GM23248 (cell line): ENCODE results near the gene SARDH. TPM values are rescaled to one million over a fixed set of nuclear protein-coding genes. Genes with fewer than 3 reads are reported as not detected.

ENCODE experiments used
- DNase-seq: peaks from one replicate; pipeline ENCODE4 v3.0.0-alpha.2; 2015
- H2AFZ ChIP-seq: fragments of 200-600 bp; sonication (generic); 2 replicates; pipeline ENCODE4 v1.6.1; 2016; ENCODE audit warnings: antibody characterized with exemption
- H3F3A ChIP-seq: fragments of 200-600 bp; sonication (generic); 2 replicates; pipeline ENCODE4 v1.6.1; 2016; ENCODE audit warnings: mild to moderate bottlenecking, antibody characterized with exemption, mixed run types; ENCODE audit not compliant: insufficient read depth
- H3K27ac ChIP-seq: fragments of 200-600 bp; sonication (generic); 2 replicates; pipeline ENCODE4 v1.5.1; 2016; ENCODE audit warnings: mild to moderate bottlenecking
- H3K27me3 ChIP-seq: fragments of 200-600 bp; sonication (generic); replicated peaks from 2 replicates; pipeline ENCODE4 v1.6.1; 2016; ENCODE audit warnings: mild to moderate bottlenecking; ENCODE audit not compliant: insufficient read depth
- H3K36me3 ChIP-seq: fragments of 200-600 bp; sonication (generic); 2 replicates; pipeline ENCODE4 v1.6.1; 2016; ENCODE audit warnings: low read depth, mild to moderate bottlenecking
- H3K4me1 ChIP-seq: fragments of 200-600 bp; sonication (generic); 2 replicates; pipeline ENCODE4 v1.6.1; 2016; ENCODE audit warnings: mild to moderate bottlenecking; ENCODE audit not compliant: insufficient read depth
- H3K4me2 ChIP-seq: fragments of 200-600 bp; sonication (generic); one replicate; pipeline ENCODE4 v1.6.1; 2016; ENCODE audit warnings: mild to moderate bottlenecking; ENCODE audit not compliant: unreplicated experiment
- H3K4me3 ChIP-seq: fragments of 200-600 bp; sonication (generic); 2 replicates; pipeline ENCODE4 v1.5.1; 2016; ENCODE audit warnings: mild to moderate bottlenecking
- H3K79me2 ChIP-seq: fragments of 200-600 bp; sonication (generic); 2 replicates; pipeline ENCODE4 v1.6.1; 2016; ENCODE audit warnings: mild to moderate bottlenecking; ENCODE audit not compliant: insufficient read depth
- H3K9ac ChIP-seq: fragments of 200-600 bp; sonication (generic); 2 replicates; pipeline ENCODE4 v1.6.1; 2016; ENCODE audit warnings: mild to moderate bottlenecking
- H3K9me2 ChIP-seq: fragments of 200-600 bp; sonication (generic); 2 replicates; pipeline ENCODE4 v1.6.1; 2016; ENCODE audit warnings: mixed run types, mild to moderate bottlenecking, moderate library complexity; ENCODE audit not compliant: insufficient read depth
- H3K9me3 ChIP-seq: fragments of 200-600 bp; sonication (generic); one replicate; pipeline ENCODE4 v1.6.1; 2017; ENCODE audit warnings: low read depth
- H4K20me1 ChIP-seq: fragments of 200-600 bp; sonication (generic); 2 replicates; pipeline ENCODE4 v1.6.0; 2016; ENCODE audit not compliant: insufficient read depth
- EZH2 ChIP-seq: fragments of 200-600 bp; sonication (generic); IDR thresholded peaks from 2 replicates; pipeline ENCODE4 v1.6.1; 2018; ENCODE audit warnings: antibody characterized with exemption, mild to moderate bottlenecking; ENCODE audit not compliant: insufficient read depth, poor library complexity, severe bottlenecking
- EZH2phosphoT487 ChIP-seq: fragments of 200-600 bp; sonication (generic); IDR thresholded peaks from 2 replicates; pipeline ENCODE4 v1.6.1; 2018; ENCODE audit warnings: antibody characterized with exemption, moderate library complexity, mild to moderate bottlenecking, low read depth; ENCODE audit not compliant: insufficient read depth
- WGBS, 2 experiments: methylation state at CpG; one replicate each; pipeline ENCODE4 v1.1.6; 2015 to 2017; ENCODE audit warnings: low lambda C conversion rate in 2 of 2, low coverage in 1 of 2; ENCODE audit errors: missing lambda C conversion rate in 2 of 2; 5-methylcytosine and 5-hydroxymethylcytosine counted together
- in situ Hi-C: fragments of 300-500 bp; cut with MboI; formaldehyde crosslinking; loops from 2 replicates; pipeline ENCODE4 v1.15.0; 2020
- polyA plus RNA-seq: library from polyadenylated mRNA; unstranded; fragments of >200 nt; fragmentation: Nextera tagmentation; extraction: Ambion mirVana; gene quantifications from 2 replicates; pipeline ENCODE4 v1.2.1, GENCODE V29; 2016
- total RNA-seq: library from RNA; depleted of rRNA; stranded (reverse); fragments of >200 nt; shearing (Covaris generic); gene quantifications from 2 replicates; pipeline ENCODE4 v1.2.3, GENCODE V29; 2014

Gene SARDH
- total and polyA plus RNA-seq, 2 experiments from 2014 or later, result 0.16 to 2.4 TPM

DNA sequence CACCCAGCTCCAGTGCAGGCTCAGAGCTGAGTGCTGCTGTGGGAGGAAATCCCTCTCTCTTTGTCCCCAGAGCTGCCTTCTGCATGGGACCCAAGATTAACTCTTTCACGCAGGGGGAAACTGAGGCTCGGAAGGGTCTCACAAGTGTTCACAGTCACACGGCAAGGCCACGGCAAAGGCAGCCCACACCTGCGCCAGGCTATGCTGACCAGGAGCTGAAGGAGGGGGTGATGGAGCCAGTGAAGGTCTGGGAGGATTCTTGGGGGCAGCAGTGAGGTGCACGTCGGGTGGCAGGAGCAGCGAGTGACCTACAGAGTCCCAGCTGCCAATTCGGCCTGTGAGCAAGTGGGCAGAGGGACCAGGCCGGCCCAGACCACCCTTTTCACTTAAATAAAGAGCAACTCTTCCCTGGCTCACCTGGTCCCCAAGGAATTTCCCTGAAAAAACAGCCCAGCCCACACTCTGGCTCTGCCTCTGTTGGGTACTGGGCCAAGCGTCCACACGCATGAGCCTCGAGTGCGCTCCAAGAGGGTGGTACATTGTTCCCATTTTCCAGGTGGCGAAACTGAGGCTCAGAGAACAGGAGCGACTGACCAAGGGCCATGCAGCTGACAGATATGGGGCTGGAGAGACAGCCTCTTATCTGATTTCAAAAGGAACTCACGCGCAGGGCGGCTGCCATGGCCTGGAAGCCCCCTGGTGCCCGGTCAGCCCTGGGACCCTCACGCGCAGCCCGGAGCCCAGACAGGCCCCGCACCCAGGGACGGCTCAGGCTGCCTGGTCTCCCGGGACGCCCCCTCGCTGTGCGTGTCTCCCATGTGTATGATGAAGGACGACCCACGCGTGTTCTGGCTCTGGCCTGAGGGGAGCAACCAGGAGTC, 28.2 kb downstream of the SARDH start:
- H3K4me2 ChIP-seq, result no peak overlapping the region
- no peak for TF ChIP-seq EZH2
- no peak for TF ChIP-seq EZH2phosphoT487
- H3F3A ChIP-seq, result no peaks in the 10 kb centered on the region
- H3K36me3 ChIP-seq, result no peaks in the 10 kb centered on the region
- no peaks in the 10 kb centered on the region for H3K79me2 ChIP-seq
- no peak for DNase-seq
- in situ Hi-C loops, result no loop called here
- no peaks in the 10 kb centered on the region for H4K20me1 ChIP-seq
- H3K9me3 ChIP-seq, result no peaks in the 10 kb centered on the region
- H3K27ac ChIP-seq, result no peak overlapping the region
- H3K4me3 ChIP-seq, result no peak overlapping the region
- H2AFZ ChIP-seq, result no peak overlapping the region
- 83 to 86% methylated on average over 26 to 32 of the region's 32 CpGs for WGBS, 2 experiments
- H3K9ac ChIP-seq, result no peak overlapping the region
- H3K27me3 ChIP-seq, result no peaks in the 10 kb centered on the region
- no peaks in the 10 kb centered on the region for H3K4me1 ChIP-seq
- no peaks in the 10 kb centered on the region for H3K9me2 ChIP-seq

DNA sequence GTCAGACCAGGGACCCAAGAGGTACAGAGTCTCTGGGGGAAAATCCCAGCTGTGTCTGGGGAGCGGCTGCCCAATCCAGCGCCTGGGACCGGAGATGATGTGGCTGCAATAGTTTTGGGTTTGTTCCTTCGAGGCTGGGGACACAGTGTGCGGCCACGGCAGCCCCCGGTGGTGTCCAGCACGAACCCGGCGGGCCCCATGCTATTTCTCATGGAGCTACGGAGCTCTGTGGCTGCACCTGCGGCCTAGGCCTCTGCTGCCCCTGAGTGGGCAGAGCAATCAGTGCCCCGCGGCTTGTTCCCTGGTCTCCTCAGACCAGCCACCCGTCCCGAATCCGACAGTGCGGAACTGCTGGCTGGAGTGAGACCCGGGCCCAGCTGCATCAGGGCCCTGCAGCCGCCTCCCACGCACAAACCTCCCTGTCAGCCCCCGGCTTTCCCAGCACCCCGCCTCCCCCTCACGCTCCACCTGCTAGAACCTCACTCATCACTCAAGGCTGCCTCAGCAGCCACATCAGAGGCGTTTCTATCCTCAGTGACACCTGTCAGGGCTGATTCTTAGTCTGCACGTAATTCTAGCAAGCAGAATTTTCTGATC, 29.0 kb downstream of the SARDH start:
- no peaks in the 10 kb centered on the region for H4K20me1 ChIP-seq
- H3K9me3 ChIP-seq, result no peaks in the 10 kb centered on the region
- no peak overlapping the region for H3K4me2 ChIP-seq
- H3K27me3 ChIP-seq, result no peaks in the 10 kb centered on the region
- no peaks in the 10 kb centered on the region for H3K36me3 ChIP-seq
- H3K27ac ChIP-seq, result no peak overlapping the region
- TF ChIP-seq EZH2phosphoT487 (no peak), EZH2 (no peak)
- H3K4me3 ChIP-seq, result no peak overlapping the region
- H3K4me1 ChIP-seq, result no peaks in the 10 kb centered on the region
- in situ Hi-C loops, result no loop called here
- no peak overlapping the region for H2AFZ ChIP-seq
- no peak for DNase-seq
- H3K9me2 ChIP-seq, result no peaks in the 10 kb centered on the region
- no peaks in the 10 kb centered on the region for H3F3A ChIP-seq
- WGBS, 2 experiments, result 69 to 70% methylated on average over 23 to 26 of the region's 26 CpGs
- no peaks in the 10 kb centered on the region for H3K79me2 ChIP-seq
- no peak overlapping the region for H3K9ac ChIP-seq

DNA sequence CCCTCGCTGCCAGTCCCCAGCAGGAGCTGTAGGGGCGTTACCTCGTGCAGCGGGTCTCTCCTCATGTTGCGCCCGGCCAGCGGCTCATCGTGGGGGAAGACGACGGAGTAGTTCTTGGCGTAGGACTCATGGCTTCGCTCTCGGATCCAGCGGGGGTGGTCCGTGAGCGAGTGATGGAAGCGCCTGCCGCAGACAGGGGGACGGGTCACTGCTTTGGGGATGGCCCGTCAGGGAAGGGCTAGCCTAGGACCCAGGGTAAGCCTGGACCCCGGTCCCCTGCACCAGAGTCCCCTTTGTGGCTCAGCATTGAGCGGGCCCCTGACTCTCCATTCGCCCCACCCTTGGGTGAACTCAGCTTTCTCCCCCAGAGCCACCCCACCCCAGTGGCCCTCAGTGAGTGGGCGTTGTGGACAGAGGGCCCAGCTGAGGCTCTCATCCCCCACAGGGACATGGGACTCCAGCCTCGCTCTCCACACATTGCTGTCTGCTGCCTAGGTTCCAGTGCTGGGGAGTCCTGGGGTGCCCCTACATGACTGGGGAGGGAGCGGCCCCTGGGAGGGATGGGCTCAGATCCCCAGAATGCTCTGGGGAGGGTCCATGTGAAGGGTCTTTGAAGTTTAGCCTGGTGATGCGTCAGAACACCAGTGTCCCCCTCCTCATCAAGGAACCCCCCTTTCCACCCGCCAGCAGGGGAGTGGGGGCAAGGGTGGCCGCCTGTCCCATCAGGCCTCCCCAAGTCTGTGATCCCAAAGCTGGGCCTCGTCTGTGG, 29.7 kb downstream of the SARDH start:
- H3K4me2 ChIP-seq, result no peak overlapping the region
- WGBS, 2 experiments, result 73 to 77% methylated on average over 22 to 30 of the region's 30 CpGs
- H2AFZ ChIP-seq, result no peak overlapping the region
- H3K9me2 ChIP-seq, result no peaks in the 10 kb centered on the region
- in situ Hi-C loops, result no loop called here
- H3K79me2 ChIP-seq, result no peaks in the 10 kb centered on the region
- H3K4me1 ChIP-seq, result no peaks in the 10 kb centered on the region
- H3K9ac ChIP-seq, result no peak overlapping the region
- no peaks in the 10 kb centered on the region for H3K9me3 ChIP-seq
- H3K27me3 ChIP-seq, result no peaks in the 10 kb centered on the region
- H3K4me3 ChIP-seq, result no peak overlapping the region
- no peaks in the 10 kb centered on the region for H3K36me3 ChIP-seq
- no peak overlapping the region for H3K27ac ChIP-seq
- H3F3A ChIP-seq, result no peaks in the 10 kb centered on the region
- no peak for TF ChIP-seq EZH2phosphoT487
- TF ChIP-seq EZH2, result no peak
- H4K20me1 ChIP-seq, result no peaks in the 10 kb centered on the region
- DNase-seq, result no peak

DNA sequence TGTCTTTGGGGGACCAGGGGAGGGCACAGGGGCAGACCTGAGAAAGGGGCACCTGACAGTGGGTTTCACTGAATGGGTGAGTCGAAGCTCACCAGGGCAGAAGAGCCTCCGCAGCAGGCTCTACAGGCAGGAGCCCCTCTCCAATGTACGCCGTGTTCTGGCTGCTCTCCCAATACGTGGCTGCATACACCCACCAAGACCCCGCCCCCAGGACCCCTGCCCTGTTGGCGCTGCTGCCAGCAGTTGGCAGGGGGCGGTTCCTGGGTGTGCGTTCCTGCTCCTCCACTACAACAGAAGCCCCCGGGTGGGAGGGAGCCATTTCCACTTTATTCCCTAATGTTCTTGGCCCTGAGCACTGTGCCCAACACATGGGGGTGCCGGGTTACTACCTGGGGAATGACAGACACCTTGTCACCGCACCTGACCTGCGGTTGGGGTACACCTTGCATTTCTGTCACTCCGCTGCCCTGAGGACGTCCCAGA, 30.3 kb downstream of the SARDH start:
- H3K79me2 ChIP-seq, result no peaks in the 10 kb centered on the region
- H3K27ac ChIP-seq, result no peak overlapping the region
- 68 to 73% methylated on average over 13 to 15 of the region's 15 CpGs for WGBS, 2 experiments
- H3F3A ChIP-seq, result no peaks in the 10 kb centered on the region
- no peak overlapping the region for H3K9ac ChIP-seq
- H3K4me1 ChIP-seq, result no peaks in the 10 kb centered on the region
- H3K4me2 ChIP-seq, result no peak overlapping the region
- H3K9me3 ChIP-seq, result no peaks in the 10 kb centered on the region
- H3K9me2 ChIP-seq, result no peaks in the 10 kb centered on the region
- no peak overlapping the region for H3K4me3 ChIP-seq
- no peak for TF ChIP-seq EZH2phosphoT487
- TF ChIP-seq EZH2, result no peak
- no peak overlapping the region for H2AFZ ChIP-seq
- H4K20me1 ChIP-seq, result no peaks in the 10 kb centered on the region
- in situ Hi-C loops, result no loop called here
- no peaks in the 10 kb centered on the region for H3K36me3 ChIP-seq
- H3K27me3 ChIP-seq, result 0 out of 2 replicates have a peak, but pooled peaks cover 4% of the 10 kb centered on the region
- no peak for DNase-seq
